GM12878 (cell line): ENCODE measurements around the gene PSORS1C1. TPM values are rescaled to one million over a fixed set of nuclear protein-coding genes. Genes with fewer than 3 reads are reported as not detected.
"Not testable (repeated sequence)": the region's sequence is repeated elsewhere in the genome, so short reads cannot be mapped to it uniquely, and the experiment has no call there.

ENCODE experiments used
- ATAC-seq: fragments of 200-7000 bp; cut with Tn5 transposase; 3 replicates; pipeline ENCODE4 v1.9.1; 2020; ENCODE audit warnings: mild to moderate bottlenecking, moderate library complexity
- BruUV-seq: library from RNA; stranded (reverse); fragments of 400-500 nt; replicated peaks from 2 replicates; lab custom pipeline; 2021; lab: Mats Ljungman, UMichigan
- CTCF ChIA-PET: fragments of 300-600 bp; sonication (Branson Sonifier 250); formaldehyde crosslinking; extraction: SDS; loops from one replicate; lab custom pipeline; 2021; ENCODE audit warnings: inconsistent platforms; lab: Yijun Ruan, JAX
- POLR2A ChIA-PET: fragments of 350-600 bp; formaldehyde crosslinking; extraction: SDS; loops from one replicate; lab custom pipeline; 2021; ENCODE audit warnings: inconsistent platforms; lab: Charles Lee
- RAD21 ChIA-PET: fragments of 300-600 bp; sonication (Branson Sonifier 250); formaldehyde crosslinking; loops from one replicate; lab custom pipeline; 2023; ENCODE audit warnings: antibody characterized with exemption; ENCODE audit not compliant: unreplicated experiment; lab: Charles Lee
- SMC1A ChIA-PET: fragments of 300-600 bp; sonication (Branson Sonifier 250); formaldehyde crosslinking; loops from one replicate; lab custom pipeline; 2023; ENCODE audit not compliant: unreplicated experiment, uncharacterized antibody; lab: Charles Lee
- DNase-seq: peaks from one replicate; pipeline ENCODE4 v3.0.0-alpha.2; 2011; ENCODE audit warnings: low read depth, low spot score
- FAIRE-seq: peaks from 3 replicates; lab custom pipeline; 2011; peaks lifted over from hg19 to GRCh38; lab: Jason Lieb, UNC
- H2AFZ ChIP-seq: 2 replicates; pipeline ENCODE4 v1.6.0; 2011; ENCODE audit warnings: low read depth, low read length, control low read depth; ENCODE audit not compliant: control insufficient read depth
- H3K27ac ChIP-seq: 2 replicates; pipeline ENCODE4 v1.5.1; 2011; ENCODE audit warnings: control low read depth; ENCODE audit not compliant: control insufficient read depth, insufficient read depth
- H3K27me3 ChIP-seq, 2 experiments: replicated peaks in 1 of 2; 2 replicates each; pipeline versions ENCODE4 v1.6.0 to v1.6.1; 2011; ENCODE audit warnings: low read length in 1 of 2; ENCODE audit not compliant: control insufficient read depth in 2 of 2, insufficient read depth in 2 of 2
- H3K36me3 ChIP-seq, 2 experiments: 2 replicates each; pipeline ENCODE4 v1.5.1; 2011; ENCODE audit warnings: low read length in 1 of 2; ENCODE audit not compliant: control insufficient read depth in 2 of 2, insufficient read depth in 2 of 2
- H3K4me1 ChIP-seq: 2 replicates; pipeline ENCODE4 v1.6.1; 2011; ENCODE audit warnings: mild to moderate bottlenecking, low read length, moderate library complexity, mixed read lengths; ENCODE audit not compliant: control insufficient read depth, insufficient read depth
- H3K4me2 ChIP-seq: 2 replicates; pipeline ENCODE4 v1.6.0; 2011; ENCODE audit warnings: control low read depth; ENCODE audit not compliant: control insufficient read depth, insufficient read depth
- H3K4me3 ChIP-seq: fragments of 200-600 bp; sonication (generic); 2 replicates; pipeline ENCODE4 v1.5.1; 2016
- H3K79me2 ChIP-seq: 2 replicates; pipeline ENCODE4 v1.6.0; 2011; ENCODE audit warnings: low read length; ENCODE audit not compliant: control insufficient read depth, insufficient read depth
- H3K9ac ChIP-seq: 2 replicates; pipeline ENCODE4 v1.8.0; 2011; ENCODE audit warnings: low read length, control low read depth, mixed read lengths; ENCODE audit not compliant: control insufficient read depth, insufficient read depth
- H3K9me3 ChIP-seq: replicated peaks from 3 replicates; pipeline ENCODE4 v1.5.1; 2011; ENCODE audit warnings: mild to moderate bottlenecking, low read length; ENCODE audit not compliant: control insufficient read depth, insufficient read depth
- H4K20me1 ChIP-seq: 2 replicates; pipeline ENCODE4 v1.6.0; 2011; ENCODE audit not compliant: control insufficient read depth, insufficient read depth
- BMI1 ChIP-seq: fragments of 450-650 bp; IDR thresholded peaks from 2 replicates; pipeline ENCODE4 v1.6.1; 2016; ENCODE audit warnings: mild to moderate bottlenecking, moderate library complexity, borderline replicate concordance
- MXI1 ChIP-seq: fragments of 150-350 bp; IDR thresholded peaks from 2 replicates; pipeline ENCODE4 v1.6.1; 2011; ENCODE audit warnings: low read depth, mild to moderate bottlenecking, inconsistent platforms, low read length, improper control_type of control experiment
- NFXL1 ChIP-seq: fragments of 450-650 bp; IDR thresholded peaks from 2 replicates; pipeline ENCODE4 v1.6.1; 2017; ENCODE audit warnings: antibody characterized with exemption, mild to moderate bottlenecking, borderline replicate concordance
- PAX8 ChIP-seq: fragments of 450-650 bp; IDR thresholded peaks from 2 replicates; pipeline ENCODE4 v1.6.1; 2017; ENCODE audit warnings: mild to moderate bottlenecking, moderate library complexity
- PKNOX1 ChIP-seq: fragments of 450-650 bp; IDR thresholded peaks from 2 replicates; pipeline ENCODE4 v1.6.1; 2016; ENCODE audit warnings: mild to moderate bottlenecking
- RAD21 ChIP-seq: IDR thresholded peaks from 2 replicates; pipeline ENCODE4 v1.6.1; 2011; ENCODE audit warnings: mild to moderate bottlenecking, low read depth, low read length, moderate library complexity; ENCODE audit not compliant: insufficient read depth
- SMC3 ChIP-seq: IDR thresholded peaks from 2 replicates; pipeline ENCODE4 v1.6.1; 2011; ENCODE audit warnings: low read length, improper control_type of control experiment, borderline replicate concordance
- SP1 ChIP-seq: IDR thresholded peaks from one replicate; pipeline ENCODE4 v1.6.1; 2011; ENCODE audit warnings: low read depth, low read length
- SRF ChIP-seq, 2 experiments: IDR thresholded peaks; 2 replicates each; pipeline ENCODE4 v1.6.1; 2011; ENCODE audit warnings: low read depth in 2 of 2, low read length in 2 of 2, mild to moderate bottlenecking in 1 of 2, moderate library complexity in 1 of 2
- YY1 ChIP-seq: IDR thresholded peaks from 2 replicates; pipeline ENCODE4 v1.6.1; 2011; ENCODE audit warnings: low read depth, mild to moderate bottlenecking, low read length
- WGBS: methylation state at CpG from one replicate; pipeline ENCODE4 v1.1.6; 2016; ENCODE audit warnings: low lambda C conversion rate; ENCODE audit not compliant: insufficient replicate concordance, insufficient coverage; ENCODE audit errors: missing lambda C conversion rate; 5-methylcytosine and 5-hydroxymethylcytosine counted together
- in situ Hi-C: fragments of 300-500 bp; cut with MboI; formaldehyde crosslinking; loops from 9 replicates; pipeline ENCODE4 v1.14.3; 2018; ENCODE audit warnings: mixed read lengths
- intact Hi-C: fragments of 100-400 bp; cut with micrococcal nuclease; formaldehyde crosslinking; loops from one replicate; pipeline ENCODE4 v1.14.2; 2022; ENCODE audit not compliant: unreplicated experiment
- polyA plus RNA-seq, 11 experiments: library from polyadenylated mRNA; depleted of rRNA in 4 of 11; unstranded in 6 of 11; stranded (reverse) in 5 of 11; fragments of >200 nt; fragmentation: Nextera tagmentation in 4 of 11; fragmentation: Illumina TruSeq in 1 of 11; extraction: Ambion mirVana in 4 of 11; extraction: Trizol in 1 of 11; gene quantifications; 1 replicate in 1 of 11; 2 replicates in 10 of 11; pipeline versions ENCODE4 v1.2.1 to v1.2.3, GENCODE V29; 2011 to 2016; ENCODE audit warnings: inconsistent platforms in 2 of 11, missing spikeins in 2 of 11, low read depth in 1 of 11
- total RNA-seq, 4 experiments: library from RNA; depleted of rRNA in 3 of 4; stranded (reverse); fragments of >200 nt in 3 of 4; fragmentation: Illumina TruSeq in 1 of 4; extraction: Trizol in 1 of 4; gene quantifications; 2 replicates each; pipeline versions ENCODE4 v1.2.1 to v1.2.3, GENCODE V29; 2013 to 2021
- TF ChIP-seq, protein P1 (sequence below), 3 experiments: IDR thresholded peaks in 2 of 3; conservative IDR thresholded peaks in 1 of 3; 2 replicates each; pipeline ENCODE4 v1.5.1; 2011; ENCODE audit warnings: low read depth in 3 of 3, low read length in 3 of 3, mild to moderate bottlenecking in 3 of 3, control low read depth in 2 of 3, moderate library complexity in 2 of 3, inconsistent platforms in 1 of 3, mixed read lengths in 1 of 3; ENCODE audit not compliant: control insufficient read depth in 2 of 3, insufficient read depth in 1 of 3; ENCODE audit errors: extremely low read depth in 1 of 3

The PSORS1C1 gene
- total and polyA plus RNA-seq, 10 of the 15 experiments (the other 5 are each of a cell fraction or from before 2014, with no cell fraction given): 0.13 to 1.00 (median 0.20) TPM; not detected in 5

- in situ Hi-C loops, H3K4me3 ChIP-seq, H3K36me3 ChIP-seq, H3K9me3 ChIP-seq, POLR2A ChIA-PET, FAIRE-seq, BruUV-seq, H3K27ac ChIP-seq, H3K27me3 ChIP-seq, H3K4me1 ChIP-seq, H3K9ac ChIP-seq, DNase-seq, intact Hi-C loops, H3K4me2 ChIP-seq, H4K20me1 ChIP-seq, H3K79me2 ChIP-seq, RAD21 ChIA-PET, H2AFZ ChIP-seq, ATAC-seq: not testable (repeated sequence)
- WGBS: 44% methylated on average over 5 of the region's 11 CpGs
- CTCF ChIA-PET: interaction anchor here (0.6 to 3.5 kb wide), 13 partner anchors 11 to 246 kb away, joined by 3 to 115 read pairs (median 4); partner anchors contain the start of gene VARS2
- SMC1A ChIA-PET: interaction anchor here (1.2 to 3.5 kb wide), 3 partner anchors 11 to 246 kb away, joined by 3 to 43 read pairs (median 15); partner anchors contain the start of gene VARS2
Observed at GRCh38 chr6:31067891-31068668, 46.5 kb upstream of the PSORS1C1 start.

- ChIA-PET POLR2A (no interaction called here), SMC1A (interaction anchor here (0.6 to 3.5 kb wide), 5 partner anchors 10 to 247 kb away, joined by 3 to 43 read pairs (median 3); partner anchors contain the start of gene VARS2), CTCF (interaction anchor here (0.6 to 3.5 kb wide), 25 partner anchors 8 to 527 kb away, joined by 3 to 115 read pairs (median 4); partner anchors contain the start of gene VARS2), RAD21 (interaction anchor here (2.4 to 2.9 kb wide), 3 partner anchors 11 to 156 kb away, joined by 13 to 29 read pairs (median 26); partner anchors contain the start of gene VARS2)
- Histone ChIP-seq H3K4me1 (no peaks in the 10 kb centered on the region; the same call in 1 of the 2 replicates), H4K20me1 (no peaks in the 10 kb centered on the region), H3K9ac (no peak overlapping the region), H3K79me2 (no peaks in the 10 kb centered on the region), H3K4me3 (no peak overlapping the region), H2AFZ (no peak overlapping the region), H3K9me3 (no peaks in the 10 kb centered on the region), H3K36me3 (no peaks in the 10 kb centered on the region), H3K27me3 (no peaks in the 10 kb centered on the region), H3K27ac (no peak overlapping the region), H3K4me2 (no peak overlapping the region)
- WGBS: 46% methylated on average over 13 of the region's 13 CpGs
- BruUV-seq: no TSS peak
- ATAC-seq: peak; percentile 99
- in situ Hi-C loops: no loop called here
- FAIRE-seq: peak; percentile 98
- intact Hi-C loops: loop anchor here (1.0 kb wide), 1 partner anchor 154 kb away; no protein-coding TSS in a partner anchor
- DNase-seq: no peak
- peak; percentile 91 for TF ChIP-seq PKNOX1
- TF ChIP-seq MXI1: peak; percentile 59
- TF ChIP-seq, protein P1, sequence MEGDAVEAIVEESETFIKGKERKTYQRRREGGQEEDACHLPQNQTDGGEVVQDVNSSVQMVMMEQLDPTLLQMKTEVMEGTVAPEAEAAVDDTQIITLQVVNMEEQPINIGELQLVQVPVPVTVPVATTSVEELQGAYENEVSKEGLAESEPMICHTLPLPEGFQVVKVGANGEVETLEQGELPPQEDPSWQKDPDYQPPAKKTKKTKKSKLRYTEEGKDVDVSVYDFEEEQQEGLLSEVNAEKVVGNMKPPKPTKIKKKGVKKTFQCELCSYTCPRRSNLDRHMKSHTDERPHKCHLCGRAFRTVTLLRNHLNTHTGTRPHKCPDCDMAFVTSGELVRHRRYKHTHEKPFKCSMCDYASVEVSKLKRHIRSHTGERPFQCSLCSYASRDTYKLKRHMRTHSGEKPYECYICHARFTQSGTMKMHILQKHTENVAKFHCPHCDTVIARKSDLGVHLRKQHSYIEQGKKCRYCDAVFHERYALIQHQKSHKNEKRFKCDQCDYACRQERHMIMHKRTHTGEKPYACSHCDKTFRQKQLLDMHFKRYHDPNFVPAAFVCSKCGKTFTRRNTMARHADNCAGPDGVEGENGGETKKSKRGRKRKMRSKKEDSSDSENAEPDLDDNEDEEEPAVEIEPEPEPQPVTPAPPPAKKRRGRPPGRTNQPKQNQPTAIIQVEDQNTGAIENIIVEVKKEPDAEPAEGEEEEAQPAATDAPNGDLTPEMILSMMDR (IDR thresholded peaks at IDR 0.05 in 2 of 3, conservative IDR thresholded peaks at IDR 0.05 in 1 of 3; ENCODE audit: control insufficient read depth in 2 of 3, extremely low read depth in 1 of 3, insufficient read depth in 1 of 3, low read depth in 3 of 3, low read length in 3 of 3): peak; percentile 89 to 93 (median 90); a peak in 5 of 6 replicates
- TF ChIP-seq SP1: no peak
- peak; percentile 68; the same call in 1 of the 2 replicates for TF ChIP-seq BMI1
- TF ChIP-seq PAX8: no peak
- no peak for TF ChIP-seq NFXL1
- peak; percentile 36 to 70; a peak in 2 of 4 replicates for TF ChIP-seq SRF (IDR thresholded peaks at IDR 0.05; ENCODE audit: low read depth in 2 of 2, low read length in 2 of 2)
- peak; percentile 80 for TF ChIP-seq SMC3
- peak; percentile 53; the same call in 1 of the 2 replicates for TF ChIP-seq YY1
- peak; percentile 76 for TF ChIP-seq RAD21
Observed at GRCh38 chr6:31068669-31069340, 45.8 kb upstream of the PSORS1C1 start.
